ENCODE data around the gene RAB26.
A peak's percentile ranks its signal among the peaks of the same experiment; 100 is the strongest.

RAB26 gene

GRCh38 chr16:2163211-2163881 is 14.9 kb downstream of the RAB26 start:
- DNase-seq: no peak

- DNase-seq: no peak
These were observed 17.4 kb downstream of the RAB26 start for GRCh38 chr16:2165861-2166260.

- no peak for DNase-seq
These were observed 18.0 kb downstream of the RAB26 start for GRCh38 chr16:2166263-2167067.

- DNase-seq: no peak
These were observed 18.7 kb downstream of the RAB26 start for GRCh38 chr16:2167068-2167638.

- no peak for DNase-seq
These were observed 21.7 kb downstream of the RAB26 start for GRCh38 chr16:2170080-2170479.

- DNase-seq: no peak
These were observed 22.4 kb downstream of the RAB26 start for GRCh38 chr16:2170587-2171435.

GRCh38 chr16:2171601-2172178 is 23.3 kb downstream of the RAB26 start:
- DNase-seq: no peak

GRCh38 chr16:2172688-2173335 is 24.4 kb downstream of the RAB26 start:
- DNase-seq: no peak

GRCh38 chr16:2173366-2173765 is 24.9 kb downstream of the RAB26 start:
- DNase-seq: no peak

GRCh38 chr16:2173916-2174315 is 25.5 kb downstream of the RAB26 start:
- DNase-seq: no peak

GRCh38 chr16:2174396-2175131 is 26.1 kb downstream of the RAB26 start:
- no peak for DNase-seq

GRCh38 chr16:2175454-2175853 is 27.0 kb downstream of the RAB26 start:
- DNase-seq: no peak

GRCh38 chr16:2176047-2176446 is 27.6 kb downstream of the RAB26 start:
- DNase-seq: no peak

- no peak for DNase-seq
These were observed 28.7 kb downstream of the RAB26 start for GRCh38 chr16:2177101-2177500.

- no peak for DNase-seq
These were observed 29.1 kb downstream of the RAB26 start for GRCh38 chr16:2177561-2177960.

GRCh38 chr16:2178321-2179106 is 30.1 kb downstream of the RAB26 start:
- DNase-seq: peak; percentile 22

GRCh38 chr16:2179107-2179501 is 30.7 kb downstream of the RAB26 start:
- DNase-seq: no peak

- no peak for DNase-seq
These were observed 31.2 kb downstream of the RAB26 start for GRCh38 chr16:2179576-2179975.

- no peak for DNase-seq
These were observed 32.0 kb downstream of the RAB26 start for GRCh38 chr16:2180461-2180860.
